ENCODE data around the gene POLG2.
"Not testable (repeated sequence)": the region's sequence is repeated elsewhere in the genome, so short reads cannot be mapped to it uniquely, and the experiment has no call there.

Gene POLG2

DNA sequence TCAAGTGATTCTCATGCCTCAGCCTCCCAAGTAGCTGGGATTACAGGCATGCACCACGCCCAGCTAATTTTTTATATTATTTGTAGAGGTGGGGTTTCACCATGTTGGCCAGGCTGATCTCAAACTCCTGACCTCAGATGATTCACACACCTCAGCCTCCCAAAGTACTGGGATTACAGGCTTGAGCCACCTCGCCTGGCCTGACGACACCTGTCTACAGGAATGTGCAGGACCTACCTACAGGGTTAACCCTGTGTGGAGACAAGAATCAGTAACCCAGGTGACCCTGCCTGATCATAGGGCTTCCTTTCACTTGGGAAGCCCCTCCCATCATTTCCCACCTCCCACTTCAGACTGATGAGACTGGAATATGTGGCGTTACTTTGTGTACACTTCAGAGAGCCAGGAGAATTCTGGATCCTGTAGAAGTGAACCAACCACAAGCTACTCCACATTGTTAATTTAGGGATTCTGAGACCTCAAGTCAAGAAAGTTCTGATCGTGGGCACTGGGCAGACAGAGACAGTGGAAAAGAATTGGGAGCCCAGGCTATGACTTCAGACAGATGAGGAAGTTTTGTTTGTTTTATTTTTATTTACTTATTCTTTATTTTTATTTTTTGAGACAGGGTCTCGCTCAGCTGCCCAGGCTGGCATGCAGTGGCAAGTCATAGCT lies 53.6 kb downstream of the POLG2 start:
- no peak overlapping the region for H3K4me3 ChIP-seq (ENCODE audit: low read depth, low read length)
- DNase-seq (ENCODE audit: low read depth, low spot score) = no peak
- in situ Hi-C loops (cut with HindIII; ENCODE audit: low sequenced_read_pairs) = no loop called here
- TF ChIP-seq, protein P1, sequence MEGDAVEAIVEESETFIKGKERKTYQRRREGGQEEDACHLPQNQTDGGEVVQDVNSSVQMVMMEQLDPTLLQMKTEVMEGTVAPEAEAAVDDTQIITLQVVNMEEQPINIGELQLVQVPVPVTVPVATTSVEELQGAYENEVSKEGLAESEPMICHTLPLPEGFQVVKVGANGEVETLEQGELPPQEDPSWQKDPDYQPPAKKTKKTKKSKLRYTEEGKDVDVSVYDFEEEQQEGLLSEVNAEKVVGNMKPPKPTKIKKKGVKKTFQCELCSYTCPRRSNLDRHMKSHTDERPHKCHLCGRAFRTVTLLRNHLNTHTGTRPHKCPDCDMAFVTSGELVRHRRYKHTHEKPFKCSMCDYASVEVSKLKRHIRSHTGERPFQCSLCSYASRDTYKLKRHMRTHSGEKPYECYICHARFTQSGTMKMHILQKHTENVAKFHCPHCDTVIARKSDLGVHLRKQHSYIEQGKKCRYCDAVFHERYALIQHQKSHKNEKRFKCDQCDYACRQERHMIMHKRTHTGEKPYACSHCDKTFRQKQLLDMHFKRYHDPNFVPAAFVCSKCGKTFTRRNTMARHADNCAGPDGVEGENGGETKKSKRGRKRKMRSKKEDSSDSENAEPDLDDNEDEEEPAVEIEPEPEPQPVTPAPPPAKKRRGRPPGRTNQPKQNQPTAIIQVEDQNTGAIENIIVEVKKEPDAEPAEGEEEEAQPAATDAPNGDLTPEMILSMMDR (IDR thresholded peaks at IDR 0.05; ENCODE audit: low read depth, low read length) = no peak

DNA sequence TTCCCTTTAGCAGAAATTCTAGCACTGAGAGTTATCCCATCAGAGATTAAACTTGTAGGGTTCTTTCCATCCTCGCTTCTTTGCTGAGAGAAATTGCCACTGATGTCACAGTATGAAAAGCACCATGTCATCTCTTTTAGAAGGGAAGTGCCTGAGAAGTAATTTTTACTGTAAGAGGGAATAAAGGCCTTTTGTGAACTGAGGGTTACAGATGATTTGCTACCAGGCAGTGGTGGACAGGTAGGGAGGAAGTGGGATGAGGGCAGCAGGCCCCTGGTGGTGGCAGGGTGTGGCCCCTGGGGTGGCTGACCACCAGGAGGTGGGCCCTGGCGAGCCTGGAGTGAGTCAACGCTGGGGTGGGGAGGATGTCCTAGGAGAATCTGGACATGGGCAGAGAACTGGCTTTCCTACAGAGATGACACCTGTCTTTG lies 54.3 kb downstream of the POLG2 start:
- no peak overlapping the region for H3K4me3 ChIP-seq (ENCODE audit: low read depth, low read length)
- DNase-seq (ENCODE audit: low read depth, low spot score) = no peak
- in situ Hi-C loops (cut with HindIII; ENCODE audit: low sequenced_read_pairs) = no loop called here
- TF ChIP-seq, protein P1 (IDR thresholded peaks at IDR 0.05; ENCODE audit: low read depth, low read length) = no peak

DNA sequence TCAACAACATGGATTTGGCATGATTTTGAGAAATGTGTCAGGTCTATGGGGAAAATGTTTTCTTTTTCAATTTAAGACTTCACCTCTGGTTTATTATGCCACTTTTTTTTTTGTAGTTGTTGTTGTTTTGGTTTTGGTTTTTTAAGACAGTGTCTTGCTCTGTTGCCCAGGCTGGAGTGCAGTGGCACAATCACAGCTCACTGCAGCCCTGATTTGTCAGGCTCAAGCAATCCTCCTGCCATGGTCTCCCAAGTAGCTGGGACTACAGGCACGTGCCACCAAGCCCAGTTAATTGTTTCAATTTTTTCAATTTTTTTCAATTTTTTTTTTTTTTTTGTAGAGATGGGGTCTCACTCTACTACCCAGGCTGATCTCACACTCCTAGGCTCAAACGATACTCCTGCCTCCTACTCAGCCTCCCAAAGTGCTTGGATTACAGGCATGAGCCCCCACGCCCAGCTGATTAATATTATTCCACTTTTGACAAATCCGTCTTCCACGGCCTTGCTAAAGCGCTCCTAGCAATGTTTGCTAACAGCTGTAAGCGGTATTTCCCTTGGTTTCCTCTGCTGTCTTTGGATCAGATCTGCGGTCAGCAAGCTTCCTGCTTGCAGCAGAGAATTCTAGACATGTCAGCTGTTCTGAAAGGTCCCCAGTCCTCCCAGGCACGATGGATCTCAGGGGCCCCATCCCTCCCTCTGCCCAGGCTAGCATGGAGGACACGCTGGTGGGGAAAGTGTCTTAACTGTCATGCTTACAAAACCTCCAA lies 54.9 kb downstream of the POLG2 start:
- H3K4me3 ChIP-seq (ENCODE audit: low read depth, low read length) = no peak overlapping the region
- in situ Hi-C loops (cut with HindIII; ENCODE audit: low sequenced_read_pairs) = no loop called here
- peak; percentile 52 for DNase-seq (ENCODE audit: low read depth, low spot score)
- TF ChIP-seq, protein P1 (IDR thresholded peaks at IDR 0.05; ENCODE audit: low read depth, low read length) = no peak

DNA sequence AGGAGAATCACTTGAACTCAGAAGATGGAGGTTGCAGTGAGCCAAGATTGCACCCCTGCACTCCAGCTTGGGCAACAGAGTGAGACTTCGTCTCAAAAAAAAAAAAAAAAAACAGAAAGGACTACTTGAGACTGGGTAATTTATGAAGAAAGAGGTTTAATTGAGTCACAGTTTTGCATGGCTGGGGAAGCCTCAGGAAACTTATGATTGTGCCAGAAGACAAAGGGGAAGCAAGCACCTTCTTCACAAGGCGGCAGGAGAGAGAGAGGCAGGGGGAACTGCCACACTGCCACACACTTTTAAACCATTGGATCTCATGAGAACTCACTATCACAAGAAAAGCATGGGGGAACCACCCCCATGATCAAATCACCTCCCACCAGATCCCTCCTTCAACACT lies 56.9 kb downstream of the POLG2 start:
- DNase-seq (ENCODE audit: low read depth, low spot score) = no peak
- H3K4me3 ChIP-seq (ENCODE audit: low read depth, low read length) = no peak overlapping the region
- TF ChIP-seq, protein P1 (IDR thresholded peaks at IDR 0.05; ENCODE audit: low read depth, low read length) = no peak
- in situ Hi-C loops (cut with HindIII; ENCODE audit: low sequenced_read_pairs) = no loop called here

DNA sequence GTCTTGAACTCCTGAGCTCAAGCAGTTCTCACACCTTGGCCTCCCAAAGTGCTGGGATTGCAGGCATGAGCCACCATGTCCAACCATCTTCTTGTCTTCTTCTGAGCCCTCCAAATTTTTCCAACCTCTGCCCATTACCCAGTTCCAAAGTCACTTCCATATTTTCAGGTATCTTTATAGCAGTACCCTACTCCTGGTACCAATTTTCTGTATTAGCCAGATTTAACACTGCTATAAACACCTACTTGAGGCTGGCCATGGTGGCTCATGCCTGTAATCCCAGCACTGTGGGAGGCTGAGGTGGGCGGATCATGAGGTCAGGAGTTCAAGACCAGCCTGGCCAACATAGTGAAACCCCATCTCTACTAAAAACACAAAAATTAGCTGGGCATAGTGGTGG lies 57.3 kb downstream of the POLG2 start:
- DNase-seq (ENCODE audit: low read depth, low spot score); in situ Hi-C loops (cut with HindIII; ENCODE audit: low sequenced_read_pairs): not testable (repeated sequence)

DNA sequence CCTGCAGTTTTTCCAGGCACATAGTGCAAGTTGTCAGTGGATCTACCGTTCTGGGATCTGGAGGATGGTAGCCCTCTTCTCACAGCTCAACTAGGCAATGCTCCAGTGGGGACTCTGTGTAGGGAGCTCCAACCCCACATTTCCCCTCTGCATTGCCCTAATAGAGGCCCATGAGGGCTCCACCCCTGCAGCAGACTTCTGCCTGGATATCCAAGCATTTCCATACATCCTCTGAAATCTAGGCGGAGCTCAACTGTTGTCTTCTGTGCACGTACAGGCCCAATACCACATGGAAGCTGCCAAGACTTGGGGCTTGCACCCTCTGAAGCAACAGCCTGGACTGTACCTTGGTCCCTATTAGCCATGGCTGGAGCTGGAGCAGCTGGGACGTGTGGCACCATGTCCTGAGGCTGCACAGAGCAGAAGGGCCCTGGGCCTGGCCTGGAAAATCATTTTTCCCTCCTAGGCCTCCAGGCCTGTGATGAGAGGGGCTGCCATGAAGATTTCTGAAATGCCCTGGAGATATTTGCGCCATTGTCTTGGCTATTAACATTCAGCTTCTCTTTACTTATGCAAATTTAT lies 58.8 kb downstream of the POLG2 start:
- H3K4me3 ChIP-seq (ENCODE audit: low read depth, low read length) = no peak overlapping the region
- TF ChIP-seq, protein P1 (IDR thresholded peaks at IDR 0.05; ENCODE audit: low read depth, low read length) = no peak
- no peak for DNase-seq (ENCODE audit: low read depth, low spot score)
- in situ Hi-C loops (cut with HindIII; ENCODE audit: low sequenced_read_pairs) = no loop called here

More for the DNA sequence above, 57.3 kb downstream of the POLG2 start:
- not testable (repeated sequence) for H3K4me3 ChIP-seq (ENCODE audit: low read depth, low read length)

DNA sequence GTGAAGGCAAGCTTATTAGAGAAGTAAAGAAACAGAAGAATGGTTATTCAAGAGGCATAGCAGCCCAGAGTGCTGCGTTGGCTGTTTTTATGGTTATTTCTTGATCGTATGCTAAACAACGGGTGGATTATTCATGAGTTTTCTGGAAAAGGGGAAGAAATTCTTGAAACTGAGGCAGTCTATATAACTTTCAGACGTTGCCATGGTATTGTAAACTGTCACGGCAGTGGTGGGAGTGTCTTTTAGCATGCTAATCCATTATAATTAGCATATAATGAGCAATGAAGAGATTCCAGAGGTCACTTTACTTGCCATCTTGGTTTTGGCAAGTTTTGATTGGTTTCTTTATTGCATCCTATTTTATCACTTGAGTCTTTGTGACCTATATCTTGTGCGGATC lies 65.3 kb downstream of the POLG2 start:
- in situ Hi-C loops (cut with HindIII; ENCODE audit: low sequenced_read_pairs) = no loop called here
- DNase-seq (ENCODE audit: low read depth, low spot score) = no peak
- H3K4me3 ChIP-seq (ENCODE audit: low read depth, low read length) = no peak overlapping the region
- TF ChIP-seq, protein P1 (IDR thresholded peaks at IDR 0.05; ENCODE audit: low read depth, low read length) = no peak

DNA sequence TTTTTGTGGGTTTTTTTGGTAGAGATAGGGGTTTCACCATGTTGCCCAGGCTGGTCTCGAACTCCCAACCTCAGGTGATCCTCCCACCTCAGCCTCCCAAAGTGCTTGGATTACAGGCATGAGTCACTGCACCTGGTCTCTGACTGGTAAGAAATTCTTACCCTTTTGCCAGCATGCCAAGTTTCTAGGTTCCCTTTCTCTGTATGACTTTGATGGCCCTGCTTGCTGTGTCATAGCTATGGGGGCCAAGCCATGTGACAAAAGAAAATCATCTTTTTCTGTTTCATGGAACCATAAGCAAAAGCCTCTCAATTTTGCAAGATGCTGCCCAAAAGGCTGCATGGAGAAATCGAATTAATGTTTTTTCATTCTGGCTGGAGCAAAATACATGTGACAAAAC lies 66.8 kb downstream of the POLG2 start:
- in situ Hi-C loops (cut with HindIII; ENCODE audit: low sequenced_read_pairs); H3K4me3 ChIP-seq (ENCODE audit: low read depth, low read length); DNase-seq (ENCODE audit: low read depth, low spot score): not testable (repeated sequence)
